Measurements from ENCODE around the gene CTDSPL2. TPM values are rescaled to one million over a fixed set of nuclear protein-coding genes. Genes with fewer than 3 reads are reported as not detected.

CTDSPL2 gene
- total RNA-seq, 4 donors from 2014 or later: 56.1 to 155 (median 87.7) TPM

DNA sequence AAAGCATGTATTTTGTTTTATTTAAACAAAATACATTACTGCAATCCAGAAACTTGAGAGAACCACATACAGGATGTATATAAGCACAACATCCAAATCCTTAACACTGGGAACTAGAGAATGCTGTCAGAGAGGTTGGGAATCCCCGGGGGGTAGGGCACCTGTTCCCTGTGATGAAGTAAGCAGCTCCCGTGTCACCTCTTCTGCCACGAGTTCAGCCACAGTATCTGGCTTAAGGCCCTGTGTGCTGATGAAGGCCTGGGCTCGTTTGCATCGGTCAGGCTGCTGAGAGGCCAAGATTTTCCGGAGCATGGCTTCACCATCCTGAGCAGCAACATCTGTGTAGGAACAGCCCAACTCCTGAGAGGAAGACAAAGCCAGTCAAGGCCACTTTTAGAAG lies 146.0 kb downstream of the CTDSPL2 start:
- TF ChIP-seq POLR2A (IDR thresholded peaks at IDR 0.05): no peak
- TF ChIP-seq, protein P1, sequence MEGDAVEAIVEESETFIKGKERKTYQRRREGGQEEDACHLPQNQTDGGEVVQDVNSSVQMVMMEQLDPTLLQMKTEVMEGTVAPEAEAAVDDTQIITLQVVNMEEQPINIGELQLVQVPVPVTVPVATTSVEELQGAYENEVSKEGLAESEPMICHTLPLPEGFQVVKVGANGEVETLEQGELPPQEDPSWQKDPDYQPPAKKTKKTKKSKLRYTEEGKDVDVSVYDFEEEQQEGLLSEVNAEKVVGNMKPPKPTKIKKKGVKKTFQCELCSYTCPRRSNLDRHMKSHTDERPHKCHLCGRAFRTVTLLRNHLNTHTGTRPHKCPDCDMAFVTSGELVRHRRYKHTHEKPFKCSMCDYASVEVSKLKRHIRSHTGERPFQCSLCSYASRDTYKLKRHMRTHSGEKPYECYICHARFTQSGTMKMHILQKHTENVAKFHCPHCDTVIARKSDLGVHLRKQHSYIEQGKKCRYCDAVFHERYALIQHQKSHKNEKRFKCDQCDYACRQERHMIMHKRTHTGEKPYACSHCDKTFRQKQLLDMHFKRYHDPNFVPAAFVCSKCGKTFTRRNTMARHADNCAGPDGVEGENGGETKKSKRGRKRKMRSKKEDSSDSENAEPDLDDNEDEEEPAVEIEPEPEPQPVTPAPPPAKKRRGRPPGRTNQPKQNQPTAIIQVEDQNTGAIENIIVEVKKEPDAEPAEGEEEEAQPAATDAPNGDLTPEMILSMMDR (IDR thresholded peaks at IDR 0.05): no peak
- H3K4me3 ChIP-seq: no peak overlapping the region
- no peaks in the 10 kb centered on the region for H3K27me3 ChIP-seq
- no peak for DNase-seq
- peaks cover 0 to 2% (median 0%) of the 10 kb centered on the region in 4 donors for H3K4me1 ChIP-seq
- no peak overlapping the region for H3K27ac ChIP-seq
- H3K9me3 ChIP-seq: no peaks in the 10 kb centered on the region
- peaks cover 0 to 72% (median 0%) of the 10 kb centered on the region in 3 donors for H3K36me3 ChIP-seq

DNA sequence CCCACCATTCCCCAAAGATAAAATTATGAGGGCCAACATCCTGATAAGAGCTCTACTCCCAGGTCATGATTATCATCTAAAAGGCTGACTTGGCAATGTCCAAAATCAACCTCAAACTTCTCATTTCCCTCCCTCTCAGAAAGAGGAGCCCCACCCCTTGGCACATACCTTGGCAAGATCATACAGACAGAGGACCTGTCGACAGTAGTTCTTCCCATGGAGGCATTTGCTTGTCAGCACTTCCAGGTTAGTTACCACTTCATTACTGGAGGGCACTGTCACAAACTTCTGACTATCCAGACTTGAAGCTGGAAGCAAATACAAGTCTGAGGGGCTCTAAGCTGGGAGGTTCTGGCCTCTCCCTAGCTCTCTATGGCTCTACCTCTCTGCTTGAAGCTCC lies 147.3 kb downstream of the CTDSPL2 start:
- DNase-seq: no peak
- TF ChIP-seq, protein P1 (IDR thresholded peaks at IDR 0.05): no peak
- no peak for TF ChIP-seq POLR2A (IDR thresholded peaks at IDR 0.05)
- Histone ChIP-seq H3K4me1 (peaks cover 0 to 9% (median 0%) of the 10 kb centered on the region in 4 donors), H3K27ac (no peak overlapping the region), H3K9me3 (no peaks in the 10 kb centered on the region), H3K27me3 (no peaks in the 10 kb centered on the region), H3K36me3 (peaks cover 0 to 68% (median 0%) of the 10 kb centered on the region in 3 donors), H3K4me3 (no peak overlapping the region)

Other genes starting within 250 kb of the CTDSPL2 start
- gene FRMD5, start 232.4 kb upstream of the CTDSPL2 start, total RNA-seq: 1 to 10 TPM in 1 of 4 donors, under 1 TPM in 2, not detected in 1; 0.54 to 5.0 (median 0.57) TPM
- gene GOLM2, start 138.9 kb upstream of the CTDSPL2 start, total RNA-seq: 10 to 100 TPM; 34.1 to 57.4 (median 43.7) TPM
- gene EIF3J, start 109.5 kb downstream of the CTDSPL2 start, total RNA-seq: 10 to 100 TPM; 28.0 to 88.3 (median 48.3) TPM
- 100 to 1,000 TPM; 125 to 215 (median 167) TPM for gene SPG11, start 236.0 kb downstream of the CTDSPL2 start, total RNA-seq

All from Peyer's patch (tissue), 4 donors.